HG03196 (cell line): Measurements from ENCODE around the gene DERA.
A peak's percentile ranks its signal among the peaks of the same experiment; 100 is the strongest.
"Not testable (repeated sequence)": the region's sequence is repeated elsewhere in the genome, so short reads cannot be mapped to it uniquely, and the experiment has no call there.

ENCODE experiments used
- ATAC-seq: cut with Tn5 transposase; IDR thresholded peaks from one replicate; pipeline ENCODE4 v1.9.1; 2021; ENCODE audit not compliant: unreplicated experiment

DERA gene

DNA sequence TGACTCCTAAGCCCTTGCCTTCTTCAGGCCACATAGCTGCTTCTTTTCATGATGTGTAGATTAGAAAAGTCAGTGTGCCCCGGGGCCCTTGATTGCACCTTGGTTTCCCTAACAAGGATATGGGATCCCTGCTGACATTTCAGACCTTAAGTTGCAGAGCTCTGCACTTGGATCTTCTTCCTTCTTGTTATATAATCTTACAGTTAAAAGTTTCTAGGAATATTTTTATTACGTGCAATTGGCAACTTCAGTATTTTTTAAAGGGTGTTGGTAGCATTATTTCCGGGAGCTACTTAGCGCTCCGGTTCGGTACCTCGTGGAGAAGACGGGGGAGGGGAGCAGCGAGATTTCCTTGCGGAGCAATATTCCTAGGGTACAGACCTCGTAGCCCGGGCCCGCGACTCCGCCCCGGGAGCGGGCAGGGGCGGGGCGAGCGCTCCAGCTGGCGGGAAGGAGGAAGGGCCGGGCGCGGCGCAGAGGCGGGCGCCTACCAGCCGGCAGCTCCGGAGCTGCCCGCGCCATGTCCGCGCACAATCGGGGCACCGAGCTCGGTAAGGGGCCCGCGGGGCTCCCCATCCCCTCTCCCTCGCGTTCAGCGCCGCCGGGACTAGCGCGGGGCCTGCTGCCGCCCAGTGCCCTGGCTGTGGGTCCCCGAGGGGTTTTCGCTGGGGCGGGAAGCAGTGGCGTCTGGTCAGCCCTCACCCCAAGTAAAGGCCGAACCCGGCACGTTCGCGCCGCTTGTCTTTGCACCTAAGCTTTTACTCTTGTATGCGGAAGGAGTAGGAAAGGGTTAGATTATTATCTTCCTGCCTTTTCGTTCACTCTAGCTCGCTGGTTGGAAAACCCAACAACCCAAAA lies at the start of gene DERA:
Gene DERA, plus strand, starts transcription at position 469 of the 858 bp plus-strand sequence. Its CDS starts 52 bp downstream, at position 521.
- ATAC-seq: peak; percentile 94

DNA sequence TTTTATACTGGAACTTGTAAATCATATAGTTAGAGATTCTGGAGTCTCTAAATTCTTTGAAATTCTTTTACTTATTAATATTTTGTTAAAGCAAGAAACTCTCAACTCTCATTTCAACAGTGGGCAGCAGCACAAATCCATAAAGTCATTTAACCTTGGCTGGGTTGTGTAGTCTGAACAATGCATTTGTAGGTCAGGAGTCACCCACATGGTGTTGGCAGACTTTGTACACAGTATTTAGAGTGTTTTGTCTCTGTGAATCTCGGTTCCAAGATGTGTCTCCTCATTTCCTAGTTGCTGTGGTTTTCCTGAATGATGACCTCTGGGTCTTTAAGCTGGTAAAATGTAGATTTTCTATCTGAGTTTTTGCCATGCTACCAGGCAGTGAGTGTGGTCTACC lies 49.7 kb upstream of the DERA start:
- no peak for ATAC-seq

DNA sequence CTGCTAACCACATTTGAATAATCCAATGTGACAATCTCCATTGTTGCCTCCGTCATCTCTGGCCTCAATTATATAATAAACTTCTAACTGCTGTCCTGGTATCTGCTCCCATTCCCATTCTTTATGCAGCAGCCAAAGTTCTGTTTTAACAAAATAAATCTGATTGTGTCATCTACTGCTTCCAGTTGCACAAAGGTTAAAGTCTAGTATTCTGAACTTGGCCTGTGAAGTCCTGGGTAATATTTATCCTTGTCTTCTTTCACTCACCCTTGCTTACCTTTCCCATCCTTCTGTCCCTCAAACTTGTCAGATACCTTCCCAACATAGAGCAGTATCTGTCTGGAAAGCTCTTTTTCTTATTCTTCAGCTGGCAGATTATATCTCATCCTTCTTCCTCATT lies 48.3 kb upstream of the DERA start:
- ATAC-seq: no peak

DNA sequence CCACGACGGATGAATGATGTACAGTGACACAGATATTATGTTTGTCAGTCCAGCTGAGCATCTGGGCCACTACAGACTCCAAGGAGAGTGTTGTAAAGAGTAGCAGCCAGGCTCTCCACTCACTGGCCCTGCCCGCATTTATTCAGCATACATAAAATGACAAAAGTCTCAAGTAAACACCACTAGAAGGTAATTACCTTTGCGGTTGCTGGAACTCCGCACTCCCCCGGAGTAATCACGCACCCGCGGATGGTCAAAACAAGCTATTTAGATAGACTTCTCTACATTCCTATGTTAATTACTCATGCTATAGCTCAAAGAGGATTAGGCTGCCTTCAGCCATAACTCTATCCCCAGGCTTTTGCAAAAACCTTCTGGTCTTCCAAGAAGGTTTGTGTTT lies 47.8 kb upstream of the DERA start:
- ATAC-seq: no peak

DNA sequence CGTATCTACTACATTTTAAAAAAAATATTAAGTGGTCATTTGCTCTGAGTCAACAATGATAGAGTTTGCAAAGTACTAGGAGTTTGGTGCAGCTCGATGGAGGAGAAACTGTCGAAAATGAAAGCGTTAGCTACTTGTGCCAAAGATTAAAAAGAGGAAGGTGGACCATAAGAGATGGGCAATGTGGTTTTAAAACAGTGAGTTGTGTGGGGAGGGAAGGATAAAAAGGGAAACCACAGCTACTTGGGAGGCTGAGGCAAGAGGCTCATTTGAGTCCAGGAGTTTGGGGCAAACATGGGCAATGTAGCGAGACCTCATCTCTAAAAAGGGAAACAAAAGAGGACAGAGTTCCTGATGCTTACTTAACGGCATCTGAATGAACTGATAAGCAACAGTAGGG lies 47.1 kb upstream of the DERA start:
- ATAC-seq: peak; percentile 86

DNA sequence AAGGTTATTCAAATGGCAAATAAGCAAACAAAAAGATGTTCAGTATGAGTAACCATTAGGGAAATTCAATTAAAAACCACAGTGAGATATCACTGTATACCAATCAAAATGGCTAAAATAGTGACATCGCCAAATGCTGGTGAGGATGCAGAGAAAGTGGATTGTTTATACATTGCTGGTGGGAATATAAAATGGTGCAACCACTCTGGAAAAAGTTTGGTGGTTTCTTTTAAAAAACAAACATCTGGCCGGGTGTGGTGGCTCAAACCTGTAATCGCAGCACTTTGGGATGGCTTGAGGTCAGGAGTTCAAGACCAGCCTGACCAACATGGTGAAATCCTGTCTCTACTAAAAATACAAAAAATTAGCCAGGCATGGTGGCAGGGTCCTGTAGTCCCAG lies 42.9 kb upstream of the DERA start:
- ATAC-seq: no peak

DNA sequence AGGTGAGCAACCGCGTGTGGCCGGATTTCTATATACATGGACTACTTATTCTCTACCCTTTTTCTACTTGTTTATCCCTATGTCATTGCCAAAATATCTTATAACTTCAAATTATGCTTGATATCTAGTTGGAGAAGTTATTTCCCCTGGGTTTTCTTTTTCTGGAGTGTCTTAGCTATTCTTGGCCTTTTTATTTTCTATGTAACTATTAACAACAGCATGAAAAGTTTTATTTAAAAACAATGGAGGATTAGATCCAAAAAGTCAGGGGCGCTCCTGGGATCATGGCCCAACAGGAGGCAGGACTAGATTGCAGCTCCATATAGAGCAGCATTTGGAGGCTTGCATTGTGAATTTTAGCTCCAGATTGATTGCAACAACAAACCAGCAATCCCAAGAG lies 37.6 kb upstream of the DERA start:
- ATAC-seq: no peak

DNA sequence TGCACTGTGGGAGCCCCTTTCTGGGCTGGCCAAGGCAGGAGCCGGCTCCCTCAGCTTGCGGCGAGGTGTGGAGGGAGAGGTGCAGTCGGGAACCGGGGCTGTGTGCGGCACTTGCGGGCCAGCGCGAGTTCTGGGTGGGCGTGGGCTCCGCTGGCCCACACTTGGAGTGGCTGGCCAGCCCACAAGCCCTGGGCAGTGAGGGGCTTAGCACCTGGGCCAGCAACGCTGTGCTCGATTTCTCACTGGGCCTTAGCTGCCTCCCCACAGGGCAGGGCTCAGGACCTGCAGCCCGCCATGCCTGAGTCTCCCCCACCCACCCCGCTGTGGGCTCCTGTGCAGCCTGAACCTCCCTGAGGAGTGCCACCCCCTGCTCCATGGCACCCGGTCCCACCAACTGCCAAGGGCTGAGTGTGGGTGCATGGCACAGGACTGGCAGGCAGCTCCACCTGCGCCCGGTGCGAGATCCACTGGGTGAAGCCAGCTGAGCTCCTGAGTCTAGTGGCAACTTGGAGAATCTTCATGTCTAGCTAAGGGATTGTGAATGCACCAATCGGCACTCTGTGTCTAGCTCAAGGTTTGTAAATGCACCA lies 36.5 kb upstream of the DERA start:
- ATAC-seq: not testable (repeated sequence)

DNA sequence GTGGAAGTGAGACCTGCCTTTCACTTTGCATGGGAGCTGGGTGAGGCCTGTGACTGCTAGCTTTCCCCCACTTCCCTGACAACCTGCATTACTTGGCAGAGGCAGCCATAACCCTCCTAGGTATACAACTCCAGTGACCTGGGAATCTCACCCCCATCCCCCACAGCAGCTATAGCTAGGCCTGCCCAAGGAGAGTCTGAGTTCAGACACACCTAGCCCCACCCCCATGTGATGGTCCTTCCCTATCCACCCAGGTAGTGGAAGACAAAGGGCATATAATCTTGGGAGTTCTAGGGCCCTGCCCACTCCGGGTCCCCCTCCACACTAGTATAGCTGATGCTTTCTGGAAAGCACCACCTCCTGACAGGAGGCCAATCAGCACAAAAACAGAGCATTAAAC lies 35.3 kb upstream of the DERA start:
- no peak for ATAC-seq

DNA sequence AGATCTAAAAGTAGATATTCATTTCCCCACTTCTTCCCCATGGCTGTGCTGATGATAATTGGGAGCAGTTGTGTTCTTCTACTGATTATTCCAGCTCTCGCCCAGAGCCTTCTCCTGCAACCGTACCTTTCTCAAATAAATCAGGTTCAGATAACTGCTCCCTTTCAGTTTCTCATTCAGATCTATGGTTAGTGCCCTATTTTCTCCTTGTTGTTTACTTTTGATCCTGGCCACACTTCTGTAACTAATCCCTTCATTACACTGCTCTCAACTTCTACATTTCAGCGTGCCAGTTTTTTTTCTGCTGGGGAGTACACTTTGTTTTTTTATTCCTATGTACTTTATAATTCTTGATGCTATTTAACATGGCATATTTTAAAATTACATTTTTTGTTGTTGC lies 31.7 kb upstream of the DERA start:
- no peak for ATAC-seq

DNA sequence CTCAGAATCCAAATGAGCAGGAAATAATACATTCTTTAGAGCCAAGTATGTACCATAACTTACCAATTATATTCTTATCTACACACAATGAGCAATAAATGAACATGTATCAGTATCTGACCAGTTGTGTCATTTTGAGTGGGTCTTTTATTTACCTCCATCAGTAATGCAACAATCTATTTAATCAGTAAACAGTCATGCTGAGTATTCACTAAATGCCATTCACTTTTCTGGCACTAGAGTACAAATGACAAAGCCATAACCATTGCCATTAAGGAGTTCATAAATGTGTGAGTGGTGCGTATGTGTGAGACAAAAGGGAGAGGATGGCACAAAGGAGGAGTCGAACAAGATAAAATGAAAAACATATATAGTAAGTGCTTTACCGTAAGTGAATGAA lies 30.4 kb upstream of the DERA start:
- no peak for ATAC-seq

DNA sequence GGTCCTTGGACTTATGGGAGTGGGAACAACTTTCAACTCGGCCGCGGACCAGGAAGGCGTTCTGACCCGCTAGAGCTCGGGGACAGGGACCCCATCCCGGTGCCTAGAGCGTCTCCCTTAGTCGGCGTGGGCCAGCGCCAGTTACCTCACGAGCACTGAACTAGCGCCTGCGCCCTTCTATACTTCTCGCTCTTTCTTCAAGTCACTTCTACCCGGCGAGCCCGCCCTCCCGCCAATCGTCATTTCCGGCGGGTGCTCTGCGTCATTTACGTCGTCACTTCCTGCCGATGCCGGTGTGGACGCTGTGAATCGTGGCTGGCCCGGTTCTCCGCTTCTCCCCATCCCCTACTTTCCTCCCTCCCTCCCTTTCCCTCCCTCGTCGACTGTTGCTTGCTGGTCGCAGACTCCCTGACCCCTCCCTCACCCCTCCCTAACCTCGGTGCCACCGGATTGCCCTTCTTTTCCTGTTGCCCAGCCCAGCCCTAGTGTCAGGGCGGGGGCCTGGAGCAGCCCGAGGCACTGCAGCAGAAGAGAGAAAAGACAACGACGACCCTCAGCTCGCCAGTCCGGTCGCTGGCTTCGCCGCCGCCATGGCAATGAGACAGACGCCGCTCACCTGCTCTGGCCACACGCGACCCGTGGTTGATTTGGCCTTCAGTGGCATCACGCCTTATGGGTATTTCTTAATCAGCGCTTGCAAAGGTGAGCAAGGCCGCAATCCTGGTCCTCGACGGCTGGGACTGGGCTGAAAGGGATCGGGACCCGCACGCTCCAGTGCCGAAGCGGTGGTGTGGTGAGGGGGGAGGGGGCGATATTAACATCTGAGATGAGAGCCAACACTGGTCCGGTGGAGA lies 28.8 kb upstream of the DERA start, which contains the start of gene STRAP:
Gene STRAP, plus strand, starts transcription at position 270 of the 854 bp plus-strand sequence. Its CDS starts 321 bp downstream, at position 591.
- ATAC-seq: peak; percentile 98

DNA sequence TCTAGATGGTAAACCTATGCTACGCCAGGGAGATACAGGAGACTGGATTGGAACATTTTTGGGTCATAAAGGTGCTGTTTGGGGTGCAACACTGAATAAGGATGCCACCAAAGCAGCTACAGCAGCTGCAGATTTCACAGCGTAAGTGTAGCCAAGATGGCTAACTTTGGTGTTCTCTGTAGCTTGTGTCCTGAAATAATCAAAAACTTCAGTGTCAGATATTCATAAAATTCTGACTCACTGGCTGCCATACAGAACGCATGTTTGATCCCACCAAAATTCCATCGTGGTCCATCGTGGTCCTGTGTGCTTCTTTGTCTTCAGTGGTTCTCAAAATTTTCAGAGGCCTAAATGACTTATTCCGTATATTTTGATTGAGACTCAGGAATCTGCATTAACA lies 27.6 kb upstream of the DERA start:
- ATAC-seq: no peak

DNA sequence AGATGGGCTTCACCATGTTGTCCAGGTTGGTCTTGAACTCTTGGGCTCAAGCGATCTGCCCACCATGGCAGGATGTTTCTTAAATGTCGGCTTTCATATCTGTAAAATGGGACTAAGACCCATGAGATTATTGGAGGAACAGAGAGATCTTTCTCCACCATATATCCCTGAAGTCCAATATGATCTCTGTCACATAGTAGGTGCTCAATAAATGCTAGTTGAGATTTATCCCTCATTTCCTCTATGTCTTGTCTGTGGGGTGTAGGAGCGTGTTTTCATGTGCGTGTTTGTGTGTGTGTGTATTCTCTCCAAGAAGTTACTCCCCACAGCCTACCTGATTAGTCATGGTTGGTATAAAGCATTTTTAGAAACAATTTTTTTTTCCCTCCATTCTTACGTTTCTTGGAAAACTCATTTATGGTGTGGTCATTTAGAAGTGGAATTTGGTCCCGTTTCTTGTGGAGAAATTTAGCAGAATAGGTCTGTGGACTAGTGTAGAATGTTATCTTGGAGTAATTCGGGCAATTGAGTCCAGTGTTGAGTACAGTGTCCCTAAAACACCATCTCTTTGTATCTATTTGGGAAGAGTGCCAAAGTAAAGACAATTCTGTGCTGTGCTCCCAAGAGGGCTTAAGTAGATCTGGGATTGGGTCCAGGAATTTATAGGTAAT lies 24.6 kb upstream of the DERA start:
- no peak for ATAC-seq

DNA sequence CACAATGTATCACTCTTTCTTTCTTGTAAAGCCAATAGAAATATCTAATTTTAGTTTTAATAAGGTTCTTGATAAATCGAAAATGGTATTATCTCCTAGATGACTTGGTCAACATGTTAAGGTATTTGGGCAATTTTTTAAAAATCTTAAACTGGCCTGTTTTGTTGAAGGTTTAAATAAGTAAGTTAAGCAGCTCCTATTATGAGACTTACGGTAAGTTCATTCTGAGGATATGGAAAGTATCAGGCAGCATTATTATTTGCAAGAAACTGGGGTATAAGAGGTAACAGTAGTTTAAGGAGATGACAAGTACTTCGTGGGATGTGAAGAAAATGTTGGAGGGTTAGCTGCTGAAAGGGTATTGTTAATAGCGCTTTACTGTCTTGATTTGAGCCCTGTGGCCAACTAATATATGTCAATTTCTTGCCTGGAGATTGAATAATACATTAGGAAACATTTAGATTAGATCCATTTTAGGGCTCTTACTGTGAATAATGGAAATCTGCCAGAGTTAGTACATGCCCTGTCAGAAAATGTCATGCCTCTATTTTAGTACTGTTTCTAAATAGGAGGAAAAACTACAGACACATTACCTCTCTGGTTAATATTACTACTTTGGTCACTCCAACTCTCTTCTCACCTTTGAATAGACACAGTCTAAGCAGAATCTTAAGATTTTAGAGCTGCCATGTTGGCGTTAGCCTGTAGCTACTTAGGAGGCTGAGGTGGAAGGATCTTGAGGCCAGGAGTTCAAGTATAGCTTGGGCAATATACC lies 23.9 kb upstream of the DERA start:
- no peak for ATAC-seq

DNA sequence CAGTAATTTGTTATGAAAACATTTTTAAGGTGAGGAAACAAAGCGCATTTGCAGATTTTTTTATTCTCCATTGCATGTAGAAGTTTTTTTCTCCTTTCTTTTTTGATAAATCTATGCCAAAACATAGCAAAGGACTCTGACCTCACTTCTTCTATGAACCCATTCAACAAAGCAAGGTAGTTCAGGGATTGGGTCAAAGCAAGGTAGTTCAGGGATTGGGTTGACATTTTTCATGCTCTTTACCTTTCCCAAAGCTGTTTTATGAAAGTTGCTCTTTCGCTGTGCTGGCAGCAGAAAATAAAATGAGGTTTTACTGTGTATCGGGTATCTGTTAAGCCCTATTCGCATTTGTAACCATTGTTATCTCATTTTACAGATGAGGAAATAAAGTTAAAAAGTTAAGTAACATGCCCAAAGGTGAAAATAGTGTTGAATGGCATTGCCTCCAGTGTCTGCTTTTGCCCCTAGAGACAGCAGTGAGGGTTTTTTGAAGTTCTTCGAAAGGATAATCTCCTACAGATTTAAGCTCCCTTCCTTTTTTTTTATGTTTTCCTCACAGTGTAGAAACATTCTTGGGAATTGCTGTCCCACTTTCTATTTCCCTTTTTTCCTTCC lies 18.4 kb upstream of the DERA start:
- ATAC-seq: no peak

DNA sequence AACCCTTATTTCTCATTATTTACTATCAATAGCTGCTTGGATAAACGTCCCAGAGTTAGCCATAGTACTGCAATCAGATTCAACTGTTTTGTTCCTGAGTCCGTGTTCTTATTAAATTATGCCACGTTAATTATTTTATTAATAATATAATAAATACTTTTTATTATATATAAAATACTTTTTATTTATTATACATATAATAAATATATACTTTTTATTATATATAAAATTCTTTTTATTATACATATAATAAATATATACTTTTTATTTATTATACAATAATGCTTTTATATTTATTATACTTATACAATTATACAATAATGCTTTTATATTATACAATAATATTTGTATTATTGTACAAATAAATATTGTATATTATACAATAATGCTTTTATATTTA lies 17.9 kb upstream of the DERA start:
- no peak for ATAC-seq

DNA sequence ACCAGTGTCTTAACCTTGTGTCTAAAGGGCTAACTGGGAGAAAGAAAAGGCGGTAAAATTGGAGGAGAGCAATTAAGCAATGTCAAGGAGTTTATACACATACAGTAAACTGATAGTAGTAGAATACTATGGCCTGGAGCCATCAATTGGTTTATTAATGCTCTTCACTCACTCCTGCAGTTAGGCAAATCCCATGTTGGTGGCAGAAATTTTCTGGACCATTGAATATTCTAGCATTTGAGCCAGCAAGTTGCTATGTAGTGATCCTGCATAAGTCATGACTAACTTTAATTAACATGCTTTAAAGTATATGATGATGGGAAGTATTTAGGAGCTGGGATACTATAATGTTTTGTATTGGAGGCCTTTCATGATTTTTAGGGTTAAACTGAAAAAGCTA lies 14.3 kb upstream of the DERA start:
- no peak for ATAC-seq

DNA sequence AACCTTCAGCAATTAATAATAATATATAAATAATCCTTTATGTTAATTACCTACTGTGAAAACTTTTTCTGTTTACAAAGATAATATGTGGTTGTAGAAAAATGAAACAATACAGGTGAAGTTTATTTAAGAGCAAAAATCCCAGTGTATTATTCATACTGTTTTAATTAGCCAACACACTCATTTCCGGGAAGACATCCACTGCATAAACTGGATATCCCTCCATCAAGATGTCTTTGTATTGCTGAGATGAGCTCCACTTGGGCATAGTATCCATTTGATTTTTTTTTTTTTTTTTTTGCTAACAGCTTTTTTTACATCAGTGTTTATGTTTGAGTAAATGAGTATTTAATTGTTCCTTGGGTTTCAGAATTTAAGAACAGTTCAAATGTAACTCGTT lies 13.7 kb upstream of the DERA start:
- no peak for ATAC-seq
